MM.1S (cell line): ENCODE measurements around the gene YOD1.

ENCODE experiments used
- DNase-seq: peaks from one replicate; pipeline ENCODE4 v3.0.0-alpha.2; 2015
- H2AFZ ChIP-seq: fragments of 300-600 bp; sonication (generic); 2 replicates; pipeline ENCODE4 v1.6.0; 2016; ENCODE audit warnings: antibody characterized with exemption, low read length
- H3F3A ChIP-seq: fragments of 300-600 bp; sonication (generic); 2 replicates; pipeline ENCODE4 v1.6.1; 2016; ENCODE audit warnings: mild to moderate bottlenecking, antibody characterized with exemption, low read length, moderate library complexity, mixed read lengths; ENCODE audit not compliant: insufficient read depth
- H3K27ac ChIP-seq: fragments of 300-600 bp; sonication (generic); 2 replicates; pipeline ENCODE4 v1.5.1; 2016; ENCODE audit warnings: mild to moderate bottlenecking, low read length
- H3K27me3 ChIP-seq: fragments of 300-600 bp; sonication (generic); replicated peaks from 2 replicates; pipeline ENCODE4 v1.6.0; 2016; ENCODE audit warnings: low read length; ENCODE audit not compliant: insufficient read depth
- H3K36me3 ChIP-seq: fragments of 300-600 bp; sonication (generic); replicated peaks from 2 replicates; pipeline ENCODE4 v1.6.1; 2016; ENCODE audit warnings: mild to moderate bottlenecking, low read length, mixed read lengths; ENCODE audit not compliant: insufficient read depth
- H3K4me1 ChIP-seq: fragments of 300-600 bp; sonication (generic); 2 replicates; pipeline ENCODE4 v1.6.1; 2016; ENCODE audit warnings: low read length, mixed read lengths
- H3K4me2 ChIP-seq: fragments of 300-600 bp; sonication (generic); 2 replicates; pipeline ENCODE4 v1.6.0; 2016; ENCODE audit warnings: low read depth, low read length
- H3K4me3 ChIP-seq: fragments of 300-600 bp; sonication (generic); 2 replicates; pipeline ENCODE4 v1.5.1; 2016; ENCODE audit warnings: low read length, mixed read lengths
- H3K79me2 ChIP-seq: fragments of 300-600 bp; sonication (generic); 2 replicates; pipeline ENCODE4 v1.6.1; 2016; ENCODE audit warnings: mixed run types, low read length, mixed read lengths
- H3K9ac ChIP-seq: fragments of 300-600 bp; sonication (generic); 2 replicates; pipeline ENCODE4 v1.6.1; 2016; ENCODE audit warnings: low read length, mixed read lengths
- H3K9me2 ChIP-seq: fragments of 300-600 bp; sonication (generic); replicated peaks from 2 replicates; pipeline ENCODE4 v1.6.1; 2016; ENCODE audit warnings: mild to moderate bottlenecking, low read length, mixed read lengths; ENCODE audit not compliant: insufficient read depth
- H3K9me3 ChIP-seq: fragments of 300-600 bp; sonication (generic); replicated peaks from 2 replicates; pipeline ENCODE4 v1.6.1; 2016; ENCODE audit warnings: mild to moderate bottlenecking, low read length, mixed read lengths; ENCODE audit not compliant: insufficient read depth
- H4K20me1 ChIP-seq: fragments of 300-600 bp; sonication (generic); 2 replicates; pipeline ENCODE4 v1.6.1; 2016; ENCODE audit warnings: mild to moderate bottlenecking, low read length, moderate library complexity, mixed read lengths; ENCODE audit not compliant: insufficient read depth
- EZH2 ChIP-seq: fragments of 300-600 bp; sonication (generic); optimal IDR thresholded peaks from 2 replicates; pipeline ENCODE3; 2017; ENCODE audit warnings: low read depth, mild to moderate bottlenecking, antibody characterized with exemption, low read length, mixed read lengths
- EZH2phosphoT487 ChIP-seq: fragments of 300-600 bp; sonication (generic); IDR thresholded peaks from 2 replicates; pipeline ENCODE4 v1.6.1; 2018; ENCODE audit warnings: antibody characterized with exemption, low read length
- TF ChIP-seq, protein P1 (sequence below): fragments of 300-600 bp; sonication (generic); IDR thresholded peaks from 2 replicates; pipeline ENCODE4 v1.5.1; 2016; ENCODE audit warnings: antibody characterized with exemption, low read length, mixed read lengths

The YOD1 gene

GRCh38 chr1:207079706-207080241 lies 28.8 kb upstream of the YOD1 start:
- TF ChIP-seq, protein P1, sequence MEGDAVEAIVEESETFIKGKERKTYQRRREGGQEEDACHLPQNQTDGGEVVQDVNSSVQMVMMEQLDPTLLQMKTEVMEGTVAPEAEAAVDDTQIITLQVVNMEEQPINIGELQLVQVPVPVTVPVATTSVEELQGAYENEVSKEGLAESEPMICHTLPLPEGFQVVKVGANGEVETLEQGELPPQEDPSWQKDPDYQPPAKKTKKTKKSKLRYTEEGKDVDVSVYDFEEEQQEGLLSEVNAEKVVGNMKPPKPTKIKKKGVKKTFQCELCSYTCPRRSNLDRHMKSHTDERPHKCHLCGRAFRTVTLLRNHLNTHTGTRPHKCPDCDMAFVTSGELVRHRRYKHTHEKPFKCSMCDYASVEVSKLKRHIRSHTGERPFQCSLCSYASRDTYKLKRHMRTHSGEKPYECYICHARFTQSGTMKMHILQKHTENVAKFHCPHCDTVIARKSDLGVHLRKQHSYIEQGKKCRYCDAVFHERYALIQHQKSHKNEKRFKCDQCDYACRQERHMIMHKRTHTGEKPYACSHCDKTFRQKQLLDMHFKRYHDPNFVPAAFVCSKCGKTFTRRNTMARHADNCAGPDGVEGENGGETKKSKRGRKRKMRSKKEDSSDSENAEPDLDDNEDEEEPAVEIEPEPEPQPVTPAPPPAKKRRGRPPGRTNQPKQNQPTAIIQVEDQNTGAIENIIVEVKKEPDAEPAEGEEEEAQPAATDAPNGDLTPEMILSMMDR = no peak
- TF ChIP-seq EZH2 (no peak), EZH2phosphoT487 (no peak)
- no peak overlapping the region for H3K4me2 ChIP-seq

GRCh38 chr1:207078578-207079132 lies 27.6 kb upstream of the YOD1 start:
- no peak overlapping the region for H3K4me2 ChIP-seq
- H3K4me1 ChIP-seq = no peaks in the 10 kb centered on the region
- no peaks in the 10 kb centered on the region for H3K9me2 ChIP-seq
- no peaks in the 10 kb centered on the region for H3K9me3 ChIP-seq
- no peak overlapping the region for H3K9ac ChIP-seq
- H3K36me3 ChIP-seq = no peaks in the 10 kb centered on the region
- no peaks in the 10 kb centered on the region for H3K79me2 ChIP-seq
- no peak overlapping the region for H3K4me3 ChIP-seq
- H2AFZ ChIP-seq = no peak overlapping the region
- no peak overlapping the region for H3K27ac ChIP-seq
- H3F3A ChIP-seq = no peaks in the 10 kb centered on the region
- H4K20me1 ChIP-seq = no peaks in the 10 kb centered on the region
- no peak for DNase-seq
- H3K27me3 ChIP-seq = no peaks in the 10 kb centered on the region
- TF ChIP-seq, protein P1 = no peak
- TF ChIP-seq EZH2 (no peak), EZH2phosphoT487 (no peak)

More at GRCh38 chr1:207079706-207080241, 28.8 kb upstream of the YOD1 start:
- no peak overlapping the region for H3K27ac ChIP-seq
- H3K36me3 ChIP-seq = no peaks in the 10 kb centered on the region
- peaks cover under 1% of the 10 kb centered on the region; the same call in 1 of the 2 replicates for H3K4me1 ChIP-seq
- no peak overlapping the region for H2AFZ ChIP-seq
- H3K9me3 ChIP-seq = no peaks in the 10 kb centered on the region
- no peaks in the 10 kb centered on the region for H3K9me2 ChIP-seq
- H3K27me3 ChIP-seq = no peaks in the 10 kb centered on the region
- H3K4me3 ChIP-seq = no peak overlapping the region
- no peaks in the 10 kb centered on the region for H3F3A ChIP-seq
- no peak overlapping the region for H3K9ac ChIP-seq
- no peak for DNase-seq
- H4K20me1 ChIP-seq = no peaks in the 10 kb centered on the region
- no peaks in the 10 kb centered on the region for H3K79me2 ChIP-seq

DNA sequence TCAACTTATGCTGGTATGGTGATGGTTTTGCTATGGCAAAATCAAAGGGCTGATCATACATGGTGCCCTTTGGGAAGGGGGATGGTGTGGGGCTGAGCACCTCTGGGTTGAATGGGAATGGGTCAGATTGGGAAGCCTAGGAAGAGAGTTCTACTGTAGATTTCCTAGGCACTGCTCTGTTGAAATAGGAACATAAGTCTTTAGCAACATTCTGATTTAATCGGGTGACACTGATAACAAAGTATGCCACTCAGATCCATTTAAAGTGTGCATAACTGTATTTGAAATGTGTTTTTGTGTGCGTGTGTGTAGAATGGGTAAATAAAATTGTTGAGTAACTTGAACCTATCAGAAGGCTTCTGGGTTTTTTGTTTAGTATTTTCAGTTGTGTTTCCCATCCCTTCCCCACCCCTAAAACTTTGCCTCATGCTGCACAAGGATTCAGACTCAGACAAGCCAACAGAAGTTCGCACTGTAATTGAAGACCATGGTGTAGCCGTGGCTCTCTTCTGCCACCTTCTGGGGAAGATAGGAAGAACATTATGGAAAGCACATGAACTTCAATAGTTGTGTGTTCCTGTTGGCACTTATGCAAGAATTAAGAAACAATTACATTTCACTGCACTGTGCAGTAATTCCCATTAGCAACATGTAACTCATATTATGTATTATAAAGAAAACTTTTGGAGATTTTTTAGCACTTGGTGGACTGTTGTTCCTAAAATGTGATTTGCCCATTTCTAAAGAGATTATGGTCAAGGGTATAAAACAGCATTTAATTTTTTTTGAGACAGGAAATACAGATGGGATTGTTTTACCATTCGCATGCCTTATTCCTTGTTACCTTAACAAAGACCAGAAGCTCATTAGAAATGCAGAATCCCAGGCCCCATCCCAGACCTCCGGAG lies 26.7 kb upstream of the YOD1 start:
- H3K27ac ChIP-seq = no peak overlapping the region
- no peaks in the 10 kb centered on the region for H3K27me3 ChIP-seq
- H4K20me1 ChIP-seq = no peaks in the 10 kb centered on the region
- TF ChIP-seq, protein P1 = peak; percentile 97
- TF ChIP-seq EZH2phosphoT487 = no peak
- H2AFZ ChIP-seq = no peak overlapping the region
- H3K79me2 ChIP-seq = no peaks in the 10 kb centered on the region
- no peaks in the 10 kb centered on the region for H3K4me1 ChIP-seq
- no peaks in the 10 kb centered on the region for H3K36me3 ChIP-seq
- H3K9me3 ChIP-seq = no peaks in the 10 kb centered on the region
- no peak overlapping the region for H3K4me3 ChIP-seq
- H3K9me2 ChIP-seq = no peaks in the 10 kb centered on the region
- no peaks in the 10 kb centered on the region for H3F3A ChIP-seq
- no peak overlapping the region for H3K9ac ChIP-seq
- peak; percentile 86 for DNase-seq
- no peak overlapping the region for H3K4me2 ChIP-seq
